HFF-Myc (cell line): ENCODE data around the gene ASIC1.

Source experiments
- DNase-seq: peaks from one replicate; pipeline ENCODE4 v3.0.0-alpha.2; 2011; ENCODE audit warnings: low read depth; ENCODE audit errors: extremely low read depth
- H3K4me3 ChIP-seq: replicated peaks from 2 replicates; pipeline ENCODE4 v1.5.1; 2011; ENCODE audit warnings: low read depth, mild to moderate bottlenecking, control low read depth, low read length
- CTCF ChIP-seq: IDR thresholded peaks from 2 replicates; pipeline ENCODE4 v1.5.1; 2012; ENCODE audit warnings: mild to moderate bottlenecking, low read depth, low read length, control low read depth; ENCODE audit errors: missing control alignments

ASIC1 gene

GRCh38 chr12:50099302-50100008, 42.1 kb downstream of the ASIC1 start:
- no peak overlapping the region for H3K4me3 ChIP-seq
- no peak for TF ChIP-seq CTCF
- no peak for DNase-seq

GRCh38 chr12:50100561-50100960, 43.2 kb downstream of the ASIC1 start:
- TF ChIP-seq CTCF: no peak

GRCh38 chr12:50101663-50102062, 44.3 kb downstream of the ASIC1 start:
- H3K4me3 ChIP-seq: no peak overlapping the region
- peak; percentile 54 for TF ChIP-seq CTCF
- no peak for DNase-seq

More at GRCh38 chr12:50100561-50100960, 43.2 kb downstream of the ASIC1 start:
- DNase-seq: no peak
- H3K4me3 ChIP-seq: no peak overlapping the region

- no peak for TF ChIP-seq CTCF
- no peak for DNase-seq
- H3K4me3 ChIP-seq: no peak overlapping the region
These were observed 44.7 kb downstream of the ASIC1 start for GRCh38 chr12:50102131-50102531.

- no peak for TF ChIP-seq CTCF
- DNase-seq: no peak
- H3K4me3 ChIP-seq: no peak overlapping the region
These were observed 45.4 kb downstream of the ASIC1 start for GRCh38 chr12:50102646-50103309.

- H3K4me3 ChIP-seq: no peak overlapping the region
- no peak for DNase-seq
- TF ChIP-seq CTCF: no peak
These were observed 46.0 kb downstream of the ASIC1 start for GRCh38 chr12:50103351-50103750.
